Measurements from ENCODE around the gene HMGCS2.

GRCh38 chr1:119794876-119795240 lies 26.2 kb upstream of the HMGCS2 start:
- TF ChIP-seq GABPA (IDR thresholded peaks at IDR 0.05 in 1 of 2, conservative IDR thresholded peaks at IDR 0.05 in 1 of 2) (no peak), MAX (IDR thresholded peaks at IDR 0.05) (no peak)
